HG03139 (cell line): Measurements from ENCODE around the gene HLCS.
"Not testable (repeated sequence)": the region's sequence is repeated elsewhere in the genome, so short reads cannot be mapped to it uniquely, and the experiment has no call there.

Experiments used
- ATAC-seq: cut with Tn5 transposase; IDR thresholded peaks from one replicate; pipeline ENCODE4 v1.9.1; 2021; ENCODE audit not compliant: unreplicated experiment

Gene HLCS

GRCh38 chr21:36959020-36959835 lies 7.2 kb downstream of the HLCS start:
- no peak for ATAC-seq

DNA sequence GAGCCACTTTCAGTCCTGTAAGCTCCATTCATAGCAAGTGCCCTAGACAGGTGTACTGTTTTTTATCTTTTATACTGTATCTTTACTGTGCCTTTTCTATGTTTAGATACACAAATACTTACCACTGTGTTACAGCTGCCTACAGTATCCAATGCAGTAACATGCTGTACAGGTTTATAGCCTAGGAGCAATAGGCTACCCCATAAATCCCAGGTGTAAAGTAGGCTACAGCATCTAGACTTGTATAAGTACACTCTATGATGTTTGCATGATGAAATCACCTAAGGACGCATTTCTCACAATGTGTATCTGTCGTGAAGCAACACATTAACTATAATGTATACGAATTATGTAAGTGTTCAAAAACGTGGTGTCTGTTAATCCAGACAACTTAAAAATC lies 10.7 kb downstream of the HLCS start:
- no peak for ATAC-seq

DNA sequence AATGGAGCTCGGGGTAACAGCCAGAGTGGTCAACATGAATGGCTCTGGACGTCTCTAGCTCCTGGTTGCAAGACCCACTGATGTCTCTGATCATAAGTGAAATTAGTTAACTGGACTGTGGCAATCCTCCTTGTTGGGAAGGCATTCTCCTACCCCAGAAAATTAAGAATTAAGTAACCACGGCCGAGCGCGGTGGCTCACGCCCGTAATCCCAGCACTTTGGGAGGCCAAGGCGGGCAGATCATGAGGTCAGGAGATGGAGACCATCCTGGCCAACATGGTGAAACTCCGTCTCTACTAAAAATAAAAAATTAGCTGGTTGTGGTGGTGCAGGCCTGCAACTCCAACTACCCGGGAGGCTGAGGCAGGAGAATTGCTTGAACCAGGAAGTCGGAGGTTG lies 14.1 kb downstream of the HLCS start:
- not testable (repeated sequence) for ATAC-seq

DNA sequence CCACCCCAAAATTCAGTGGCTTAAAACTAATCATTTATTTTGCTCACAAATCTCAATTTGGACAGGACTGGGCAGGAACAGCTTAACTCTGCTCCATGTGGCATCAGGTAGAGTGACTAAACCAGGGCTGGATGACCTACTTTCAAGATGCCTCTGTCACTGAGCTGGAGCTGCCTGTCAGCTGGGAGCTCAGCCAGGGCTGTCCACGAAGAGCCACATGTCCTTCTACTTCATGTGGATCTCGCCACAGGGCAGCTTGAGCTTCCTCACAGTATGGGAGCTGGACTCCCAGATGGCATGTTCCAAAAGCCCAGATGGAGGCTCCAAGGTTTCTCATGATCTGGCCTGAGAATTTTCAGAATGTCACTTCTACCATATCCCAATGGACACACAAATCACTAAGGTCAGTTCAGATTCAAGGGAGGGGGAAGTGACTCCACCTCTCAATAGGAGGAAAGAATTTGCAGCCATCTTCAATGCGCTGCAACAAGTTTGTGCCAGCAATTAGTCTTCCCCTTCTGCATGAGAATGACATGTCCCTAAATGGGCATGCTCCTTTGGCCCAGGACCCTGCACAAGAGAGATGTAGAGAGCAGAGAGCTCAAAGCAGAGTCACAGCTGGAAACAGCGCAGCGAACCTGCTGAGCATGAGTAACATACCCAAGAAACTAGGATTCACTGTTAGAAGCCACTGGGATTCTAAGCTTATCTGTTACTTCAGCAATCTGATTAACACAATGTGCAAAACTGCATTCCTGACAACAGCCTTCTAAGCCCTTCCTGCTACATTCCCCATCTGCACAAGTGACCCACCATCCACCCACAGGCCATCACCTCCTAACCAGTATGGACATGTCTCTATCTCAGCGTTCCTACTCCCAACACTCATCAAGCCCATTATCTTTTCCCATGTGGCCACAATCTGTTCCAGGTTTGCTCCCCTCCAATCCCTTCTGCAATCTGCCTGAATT lies 17.0 kb downstream of the HLCS start:
- ATAC-seq: no peak

DNA sequence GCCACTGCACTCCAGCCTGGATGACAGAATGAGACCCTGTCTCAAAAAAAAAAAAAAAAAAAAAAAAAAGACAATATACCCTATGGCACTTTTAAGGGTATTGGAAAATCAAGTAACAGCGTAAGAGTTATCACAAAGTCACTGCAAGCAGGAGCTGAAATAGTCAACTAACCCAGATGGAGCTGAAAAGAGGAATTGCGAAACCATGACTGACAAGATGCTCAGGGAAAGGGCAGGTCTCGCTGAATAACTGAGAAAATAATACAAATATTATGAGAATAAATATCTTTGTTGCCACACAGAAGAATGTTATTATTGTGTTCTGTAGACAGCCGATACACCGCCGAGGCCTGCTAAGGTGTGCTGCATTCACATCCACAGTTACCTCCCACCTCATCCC lies 17.8 kb downstream of the HLCS start:
- no peak for ATAC-seq

DNA sequence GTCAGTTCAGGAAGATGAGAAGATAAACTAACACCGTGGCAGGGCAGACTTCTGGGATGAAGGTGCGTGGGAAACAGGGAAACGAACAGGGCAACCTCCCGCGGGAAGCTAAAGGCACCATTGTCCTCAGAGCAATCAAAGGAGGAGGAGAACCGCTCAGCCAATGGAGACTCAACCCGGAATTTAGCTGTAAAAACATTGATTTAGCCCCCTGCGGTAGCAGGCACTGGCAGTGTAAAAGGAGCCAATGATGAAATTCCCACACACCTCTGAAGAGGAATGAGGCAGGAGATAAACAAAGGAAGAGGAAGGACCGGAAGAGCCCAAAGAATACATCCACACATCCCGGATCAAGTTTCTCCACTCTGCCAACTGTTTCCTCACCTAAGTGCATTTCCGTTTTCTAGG lies 19.5 kb downstream of the HLCS start:
- ATAC-seq: no peak

DNA sequence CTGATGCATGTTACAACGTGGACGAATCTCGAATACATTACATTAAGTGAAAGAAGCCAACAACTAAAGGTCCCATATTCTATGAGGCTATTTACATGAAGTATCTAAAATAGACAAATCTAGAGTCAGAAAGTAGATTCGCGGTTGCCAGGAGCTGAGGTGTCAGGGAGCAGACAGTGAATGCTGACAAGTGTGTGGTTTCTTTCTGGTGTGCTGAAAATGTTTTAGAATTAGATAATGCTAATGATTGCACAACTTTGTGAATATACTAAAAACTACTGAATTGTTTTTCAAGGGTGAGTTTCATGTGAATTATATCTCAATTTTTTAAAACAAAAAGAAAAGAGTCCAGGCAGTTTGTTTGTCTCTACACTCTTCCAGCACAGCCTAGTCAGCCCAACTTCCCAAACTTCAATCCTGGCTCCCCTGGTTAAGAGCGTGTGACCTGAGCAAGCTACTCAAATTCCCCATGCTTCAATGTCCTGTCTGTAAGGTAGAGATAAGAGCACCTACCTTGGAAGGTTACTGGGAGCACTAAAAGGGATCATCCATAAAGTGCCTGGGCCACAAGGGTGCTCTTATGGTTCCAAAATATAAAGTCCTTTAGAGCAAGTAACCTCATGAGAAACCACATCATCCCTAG lies 20.9 kb downstream of the HLCS start:
- no peak for ATAC-seq

- ATAC-seq: no peak
These were observed 29.9 kb downstream of the HLCS start for GRCh38 chr21:36936361-36937135.

- ATAC-seq: no peak
These were observed 31.5 kb downstream of the HLCS start for GRCh38 chr21:36934864-36935420.

DNA sequence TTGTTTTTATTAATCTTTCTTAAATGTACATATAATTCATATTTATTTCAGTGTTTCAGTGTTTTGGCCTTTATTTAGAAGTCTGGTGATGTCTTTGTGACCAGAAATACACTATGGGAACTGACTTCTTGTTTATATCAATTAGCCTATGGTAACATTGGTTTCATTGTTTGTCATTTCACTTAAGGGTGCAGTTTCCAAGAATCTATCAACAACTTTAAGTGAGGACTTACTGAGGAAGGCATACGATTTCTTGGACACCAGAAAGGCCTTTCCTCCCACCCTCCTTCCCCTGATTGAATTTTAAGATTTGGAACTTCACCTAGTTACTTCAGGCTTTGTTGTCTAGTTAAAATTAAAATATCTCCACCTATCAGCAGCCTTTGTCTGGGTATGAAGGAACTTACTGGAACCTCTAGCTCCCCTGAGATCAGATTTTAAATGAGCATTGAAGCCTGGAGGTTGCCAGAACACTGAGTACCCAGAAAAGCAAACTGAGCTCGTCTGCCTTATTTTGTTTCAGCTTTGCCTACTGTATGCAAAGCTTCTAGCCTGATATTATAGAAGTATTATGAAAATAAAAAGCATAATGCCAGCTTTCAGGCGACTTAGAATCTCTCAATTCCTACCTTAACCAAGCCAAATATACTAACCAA lies 34.2 kb downstream of the HLCS start:
- ATAC-seq: no peak

GRCh38 chr21:36929622-36930021 lies 36.8 kb downstream of the HLCS start:
- no peak for ATAC-seq

DNA sequence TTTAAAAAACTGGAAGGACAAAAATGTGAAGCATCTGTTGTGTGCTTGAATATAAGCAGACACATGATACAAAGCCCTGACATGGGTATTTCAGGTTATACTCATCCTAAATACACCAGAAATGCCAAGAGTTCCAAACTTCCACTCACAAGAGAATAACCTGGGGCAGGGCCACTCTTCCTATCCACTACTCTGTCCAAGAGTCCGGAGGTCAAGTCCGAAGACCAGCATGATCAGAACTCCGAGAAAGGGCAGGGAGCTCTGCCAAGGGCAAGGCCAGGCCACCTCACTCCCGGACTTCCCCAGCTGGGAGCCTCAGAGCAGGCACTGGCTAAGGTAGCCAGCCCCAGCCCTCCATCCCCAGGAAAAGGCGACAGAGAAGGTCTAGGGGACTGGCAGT lies 37.5 kb downstream of the HLCS start:
- no peak for ATAC-seq

DNA sequence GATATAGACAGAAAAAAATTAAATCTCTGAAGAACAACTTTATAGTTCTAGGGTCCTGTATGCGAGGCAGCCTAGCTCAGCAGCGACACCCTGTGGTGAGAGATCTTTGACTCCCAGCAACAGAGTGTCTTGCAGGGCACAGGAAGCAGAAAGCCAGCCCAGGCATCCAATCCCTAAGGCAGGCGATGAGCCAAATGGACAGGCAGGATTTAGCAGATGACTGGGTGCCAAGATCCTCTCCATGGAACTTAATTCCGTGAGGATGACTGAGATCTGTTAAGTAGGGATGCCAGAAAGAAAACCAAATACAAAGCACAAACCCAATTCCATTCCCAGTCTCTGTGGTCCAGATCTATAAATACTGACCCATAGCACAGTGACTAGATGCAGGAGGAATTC lies 38.8 kb downstream of the HLCS start:
- ATAC-seq: no peak

- ATAC-seq: no peak
These were observed 39.3 kb downstream of the HLCS start for GRCh38 chr21:36926989-36927718.

- no peak for ATAC-seq
These were observed 43.2 kb downstream of the HLCS start for GRCh38 chr21:36923270-36923669.

DNA sequence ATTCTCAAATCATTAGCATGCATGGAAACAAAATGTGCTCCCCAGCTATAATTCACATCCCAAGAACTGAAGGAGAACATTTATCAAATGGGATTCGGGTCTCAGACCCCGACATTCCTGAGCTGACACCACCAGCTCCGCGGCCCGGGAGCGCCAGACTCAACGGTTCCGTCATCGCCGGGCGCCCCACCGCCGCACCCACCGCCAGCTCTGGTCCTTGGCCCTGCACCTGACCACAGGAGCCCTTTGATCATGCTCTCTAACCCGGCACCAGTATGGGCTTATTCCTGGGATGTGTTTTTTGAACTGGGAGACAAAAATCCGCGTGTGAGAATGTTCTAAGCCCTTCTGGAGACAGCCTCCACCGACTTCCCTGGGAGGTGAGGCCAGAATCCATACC lies 43.6 kb downstream of the HLCS start:
- ATAC-seq: no peak

DNA sequence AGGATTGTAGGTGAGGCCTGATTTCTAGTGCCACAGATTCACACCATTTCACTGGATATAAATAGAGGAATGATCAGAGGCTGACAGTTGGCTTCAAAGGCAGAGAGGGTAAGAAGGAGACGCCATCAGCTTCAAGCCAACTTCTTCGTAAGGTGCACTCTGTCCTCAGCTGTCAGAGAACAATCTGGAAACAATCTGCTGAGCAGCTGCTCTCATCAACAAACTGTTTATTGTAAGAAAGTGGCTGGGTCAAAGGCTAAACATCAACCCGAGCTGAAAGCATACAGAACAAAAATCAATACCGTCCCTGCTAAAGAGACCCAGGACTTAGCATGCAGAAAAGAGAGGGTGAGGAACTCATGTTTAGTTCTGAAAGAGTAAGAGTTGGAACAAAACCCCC lies 48.2 kb downstream of the HLCS start:
- no peak for ATAC-seq

DNA sequence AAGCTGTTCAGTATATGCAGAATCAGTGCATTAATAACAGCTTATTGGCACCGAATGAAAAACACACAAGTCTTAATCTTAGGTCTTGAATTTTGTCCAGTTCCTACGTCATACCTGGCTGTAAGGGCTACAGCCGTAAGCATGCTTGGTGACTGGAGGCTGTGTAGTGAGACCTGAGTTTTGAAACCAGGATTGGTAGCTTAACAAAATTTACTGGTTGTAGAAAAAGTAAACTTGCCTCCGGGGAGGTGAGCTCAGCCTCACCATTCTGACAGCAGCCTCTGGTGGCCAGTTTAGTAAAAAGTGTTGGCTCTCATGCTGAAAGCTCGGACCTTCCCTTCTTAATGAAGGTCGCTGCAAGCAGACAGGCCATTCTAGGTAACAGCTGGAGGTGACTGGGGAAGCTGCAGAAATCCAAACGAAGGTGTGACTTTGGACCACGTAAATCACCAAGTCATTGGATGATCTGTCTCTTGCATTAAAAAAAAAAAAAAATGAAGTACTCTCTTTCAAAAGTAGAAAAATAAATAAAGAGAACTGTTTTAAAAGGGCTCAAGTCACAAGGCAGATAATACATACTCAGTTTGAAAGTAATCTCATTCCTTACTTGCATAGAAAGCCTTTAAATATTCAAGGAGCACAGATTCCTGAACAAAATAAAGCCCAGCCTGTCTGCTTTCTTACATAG lies 48.9 kb downstream of the HLCS start:
- ATAC-seq: no peak

- ATAC-seq: no peak
These were observed 49.8 kb downstream of the HLCS start for GRCh38 chr21:36916718-36917117.
